ENCODE results near the gene MLXIP.
"Not testable (repeated sequence)": the region's sequence is repeated elsewhere in the genome, so short reads cannot be mapped to it uniquely, and the experiment has no call there.

Gene MLXIP

GRCh38 chr12:122158700-122159285 is 80.2 kb downstream of the MLXIP start:
- no peak for DNase-seq

DNA sequence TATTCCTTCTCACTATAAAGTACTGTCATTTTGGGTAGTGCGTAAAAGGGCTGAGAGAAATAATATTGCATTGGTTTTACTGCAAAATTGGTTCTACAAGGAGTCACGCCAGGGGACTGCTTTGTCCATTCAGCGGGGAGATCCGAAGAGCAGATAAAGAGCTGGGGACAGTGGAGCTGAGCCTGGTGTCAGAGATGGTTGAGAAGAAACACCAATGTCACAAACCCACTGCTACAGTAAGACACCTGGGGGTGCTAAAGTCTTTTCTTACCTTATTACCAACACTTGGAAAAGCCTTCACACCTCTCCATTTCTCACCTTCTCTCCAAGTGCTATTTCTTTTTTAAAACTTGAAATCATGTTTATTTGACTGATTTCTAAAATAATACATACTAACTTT is 81.3 kb downstream of the MLXIP start:
- DNase-seq = no peak

GRCh38 chr12:122160761-122161160 is 82.2 kb downstream of the MLXIP start:
- DNase-seq = no peak

GRCh38 chr12:122161682-122162081 is 83.1 kb downstream of the MLXIP start:
- DNase-seq = no peak

DNA sequence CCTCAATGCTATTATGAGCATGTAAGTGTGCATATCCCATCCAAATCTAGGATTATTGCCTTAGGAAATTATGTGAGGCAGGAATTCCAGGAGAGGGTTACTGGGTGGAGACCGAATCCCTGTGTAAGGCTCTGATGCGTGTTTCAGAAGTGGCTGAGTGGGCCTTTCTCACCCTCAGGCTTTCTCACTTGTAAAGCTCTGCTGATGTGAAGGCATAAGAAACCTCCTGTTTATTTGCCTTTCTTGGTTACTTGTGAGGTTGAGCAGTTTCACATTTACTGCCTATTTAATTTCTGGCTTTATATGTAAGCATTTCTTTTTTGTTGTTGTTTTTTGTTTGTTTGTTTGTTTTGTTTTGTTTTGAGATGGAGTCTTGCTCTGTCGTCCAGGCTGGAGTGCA is 84.4 kb downstream of the MLXIP start:
- no peak for DNase-seq

DNA sequence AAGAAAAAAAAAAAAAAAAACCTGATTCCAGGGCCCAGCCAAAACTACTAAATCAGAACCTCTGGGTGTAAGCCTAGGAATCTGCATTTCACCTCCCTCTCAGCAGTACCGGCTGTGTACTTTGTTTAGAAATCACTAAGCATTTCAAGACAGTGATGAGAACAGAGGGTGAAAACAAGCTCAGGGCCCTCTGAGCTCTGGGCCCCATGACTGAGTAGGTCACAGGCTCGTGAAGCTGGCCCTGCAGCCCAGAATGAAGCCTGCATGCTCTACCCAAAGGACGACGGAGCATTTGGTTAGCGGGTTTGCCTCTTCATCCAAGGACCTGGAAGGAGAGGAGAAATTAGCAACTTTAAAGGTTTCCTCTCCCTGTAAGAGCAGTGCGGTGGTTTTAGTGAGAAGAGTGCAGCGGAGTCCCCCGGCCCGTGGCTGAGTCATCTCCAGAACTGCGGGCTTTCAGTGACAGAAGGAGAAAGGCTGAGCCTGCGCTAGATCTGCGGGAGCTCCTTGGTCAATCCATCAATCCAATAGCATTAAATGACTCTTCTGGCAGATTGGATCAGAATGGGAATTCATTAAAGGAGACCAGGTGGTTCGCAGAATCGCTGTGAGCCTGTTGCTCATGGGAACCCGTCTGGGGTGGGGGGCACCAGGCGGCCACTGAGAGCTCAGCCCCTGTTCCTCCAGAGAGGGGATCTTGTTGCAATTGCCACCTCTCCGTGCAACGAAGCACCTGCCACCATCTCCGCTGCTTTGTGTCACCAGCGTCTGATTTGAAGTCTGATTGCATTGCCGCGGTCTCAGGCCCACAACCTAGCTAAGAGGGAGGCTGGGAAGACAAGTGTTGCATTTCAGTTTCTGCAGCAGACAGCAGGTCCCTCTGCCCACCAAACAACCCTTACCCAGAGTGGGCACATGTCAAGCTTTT is 88.1 kb downstream of the MLXIP start:
- no peak for DNase-seq

GRCh38 chr12:122167356-122167925 is 88.9 kb downstream of the MLXIP start:
- no peak for DNase-seq

DNA sequence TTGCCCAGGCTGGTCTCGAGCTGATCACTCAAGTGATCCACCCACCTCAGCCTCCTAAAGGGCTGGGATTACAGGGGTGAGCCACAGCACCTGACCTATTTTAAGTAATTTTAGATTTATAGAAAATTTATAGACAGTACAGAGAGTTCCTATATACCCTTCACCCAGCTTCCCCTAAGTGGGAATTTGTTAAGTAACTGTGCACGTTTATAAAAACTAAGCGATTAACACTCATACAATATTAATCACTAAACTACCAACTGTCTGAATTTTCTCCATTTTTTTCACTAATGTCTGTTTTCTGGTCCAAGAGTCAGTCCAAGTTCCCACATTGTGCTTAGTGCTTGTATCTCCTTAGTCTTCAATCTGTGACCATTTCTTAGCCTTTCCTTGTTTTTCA is 89.9 kb downstream of the MLXIP start:
- no peak for DNase-seq

- no peak for DNase-seq
These were observed 92.8 kb downstream of the MLXIP start for GRCh38 chr12:122171399-122171798.

DNA sequence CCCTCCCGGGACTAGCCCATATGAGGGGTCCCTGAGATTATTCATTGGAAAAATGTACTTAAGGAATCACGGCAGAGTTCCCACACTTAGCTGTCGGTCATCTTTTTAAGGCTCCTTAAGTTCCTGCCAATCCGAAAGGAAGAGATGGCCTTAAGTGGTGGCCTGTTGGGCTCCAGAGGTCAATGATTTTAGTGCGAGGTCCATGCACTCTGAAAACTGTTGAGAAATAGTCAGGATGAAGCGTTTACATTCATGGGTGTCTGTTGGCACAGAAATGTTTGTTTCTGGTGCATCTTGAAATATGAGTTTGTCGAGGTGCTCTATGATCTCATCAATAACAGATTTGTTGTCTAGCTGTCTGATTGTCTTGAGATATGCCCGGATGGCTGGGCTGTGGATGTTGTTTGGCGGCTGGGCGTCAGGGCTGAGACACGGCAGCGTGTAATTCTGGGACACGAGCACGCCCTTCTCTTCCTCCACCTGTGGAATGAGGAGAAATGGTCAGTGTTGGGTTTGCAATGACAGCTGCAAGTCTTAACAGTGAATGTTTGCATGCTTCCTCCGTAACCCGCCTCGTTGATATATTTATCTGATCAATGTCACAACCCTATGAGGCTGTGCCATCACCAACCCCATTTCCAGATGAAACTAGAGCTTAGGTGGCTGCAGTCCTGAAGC is 93.8 kb downstream of the MLXIP start:
- no peak for DNase-seq

GRCh38 chr12:122174155-122174845 is 95.7 kb downstream of the MLXIP start, which contains the start of gene IL31:
Gene IL31, minus strand, starts transcription at chr12:122174221. Its CDS starts 49 bp downstream, at chr12:122174172.
- no peak for DNase-seq

- not testable (repeated sequence) for DNase-seq
These were observed 97.9 kb downstream of the MLXIP start for GRCh38 chr12:122176473-122176872.

GRCh38 chr12:122182887-122183587 is 104.5 kb downstream of the MLXIP start, which contains the start of gene LRRC43:
Gene LRRC43, plus strand, starts transcription at chr12:122183123. Its CDS starts 22 bp downstream, at chr12:122183145.
- peak; percentile 6 for DNase-seq

DNA sequence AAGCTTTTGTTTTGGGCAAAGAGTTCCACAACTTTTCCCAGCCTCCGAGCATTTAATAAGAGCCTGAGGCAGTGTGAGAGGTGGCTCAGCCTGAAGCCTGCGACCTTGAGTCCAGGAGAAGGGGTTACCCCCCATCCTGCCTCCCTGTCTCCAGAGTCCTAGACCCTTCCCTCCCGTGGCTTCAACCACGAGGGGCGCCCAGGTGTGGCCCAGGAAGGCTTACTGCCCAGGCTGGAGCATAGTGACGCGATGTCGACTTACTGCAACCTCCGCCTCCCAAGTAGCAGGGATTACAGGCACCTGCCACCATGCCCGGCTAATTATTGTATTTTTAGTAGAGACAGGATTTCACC is 105.0 kb downstream of the MLXIP start:
- DNase-seq = no peak

GRCh38 chr12:122184517-122184916 is 106.0 kb downstream of the MLXIP start:
- no peak for DNase-seq

DNA sequence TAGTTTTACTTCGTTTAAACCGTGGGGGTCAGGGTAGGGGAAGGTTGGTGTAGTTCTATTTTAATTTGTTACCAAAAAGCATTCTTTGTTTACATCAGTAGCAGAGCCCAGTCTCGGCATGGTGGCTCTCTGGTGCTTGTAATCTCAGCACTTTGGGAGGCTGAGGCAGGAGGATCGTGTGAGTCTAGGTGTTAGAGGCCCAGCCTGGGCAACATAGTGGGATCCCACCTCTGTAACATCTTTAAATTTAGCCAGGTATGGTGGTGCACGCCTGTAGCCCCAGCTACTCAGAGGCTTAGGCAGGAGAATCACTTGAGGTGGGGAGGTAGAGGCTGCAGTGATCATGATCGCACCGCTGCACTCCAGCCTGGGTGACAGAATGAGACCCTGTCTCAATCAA is 106.5 kb downstream of the MLXIP start:
- DNase-seq = no peak

- DNase-seq = no peak
These were observed 107.0 kb downstream of the MLXIP start for GRCh38 chr12:122185494-122186082.

- no peak for DNase-seq
These were observed 108.9 kb downstream of the MLXIP start for GRCh38 chr12:122187466-122187865.

- no peak for DNase-seq
These were observed 111.3 kb downstream of the MLXIP start for GRCh38 chr12:122189626-122190475.

- DNase-seq = no peak
These were observed 112.5 kb downstream of the MLXIP start for GRCh38 chr12:122190842-122191668.

Data from DMS 273 treated with DMSO at 0.1 percent for 48 hours (cell line).